GM18868 (cell line): Measurements from ENCODE around the gene BCR.

ENCODE experiments used
- ATAC-seq: cut with Tn5 transposase; IDR thresholded peaks from one replicate; pipeline ENCODE4 v1.9.1; 2021; ENCODE audit warnings: mild to moderate bottlenecking, moderate library complexity; ENCODE audit not compliant: unreplicated experiment

BCR gene

GRCh38 chr22:23175817-23176644, 4.3 kb upstream of the BCR start:
- ATAC-seq, result no peak

GRCh38 chr22:23176645-23177027, 3.7 kb upstream of the BCR start:
- no peak for ATAC-seq

GRCh38 chr22:23177197-23177596, 3.1 kb upstream of the BCR start:
- ATAC-seq, result no peak

- ATAC-seq, result no peak
These were observed 1.6 kb upstream of the BCR start for GRCh38 chr22:23178512-23179254.

GRCh38 chr22:23179381-23180299, 669 bp upstream of the BCR start:
- no peak for ATAC-seq

- no peak for ATAC-seq
These were observed 798 bp downstream of the BCR start for GRCh38 chr22:23180893-23181720.

- no peak for ATAC-seq
These were observed 1.5 kb downstream of the BCR start for GRCh38 chr22:23181721-23182308.

GRCh38 chr22:23182309-23183060, 2.2 kb downstream of the BCR start:
- ATAC-seq, result peak; percentile 49

- ATAC-seq, result no peak
These were observed 2.9 kb downstream of the BCR start for GRCh38 chr22:23183061-23183698.

GRCh38 chr22:23184100-23184763, 3.9 kb downstream of the BCR start:
- ATAC-seq, result no peak

GRCh38 chr22:23184764-23185113, 4.4 kb downstream of the BCR start:
- ATAC-seq, result no peak

- ATAC-seq, result no peak
These were observed 6.9 kb downstream of the BCR start for GRCh38 chr22:23187211-23187610.

- ATAC-seq, result no peak
These were observed 7.8 kb downstream of the BCR start for GRCh38 chr22:23187871-23188700.

GRCh38 chr22:23190526-23190925, 10.2 kb downstream of the BCR start:
- ATAC-seq, result no peak

GRCh38 chr22:23192133-23192532, 11.8 kb downstream of the BCR start:
- ATAC-seq, result no peak

- no peak for ATAC-seq
These were observed 12.2 kb downstream of the BCR start for GRCh38 chr22:23192558-23192957.

- ATAC-seq, result no peak
These were observed 13.0 kb downstream of the BCR start for GRCh38 chr22:23193196-23193827.
